ENCODE measurements around the gene SLC6A17.

Gene SLC6A17

DNA sequence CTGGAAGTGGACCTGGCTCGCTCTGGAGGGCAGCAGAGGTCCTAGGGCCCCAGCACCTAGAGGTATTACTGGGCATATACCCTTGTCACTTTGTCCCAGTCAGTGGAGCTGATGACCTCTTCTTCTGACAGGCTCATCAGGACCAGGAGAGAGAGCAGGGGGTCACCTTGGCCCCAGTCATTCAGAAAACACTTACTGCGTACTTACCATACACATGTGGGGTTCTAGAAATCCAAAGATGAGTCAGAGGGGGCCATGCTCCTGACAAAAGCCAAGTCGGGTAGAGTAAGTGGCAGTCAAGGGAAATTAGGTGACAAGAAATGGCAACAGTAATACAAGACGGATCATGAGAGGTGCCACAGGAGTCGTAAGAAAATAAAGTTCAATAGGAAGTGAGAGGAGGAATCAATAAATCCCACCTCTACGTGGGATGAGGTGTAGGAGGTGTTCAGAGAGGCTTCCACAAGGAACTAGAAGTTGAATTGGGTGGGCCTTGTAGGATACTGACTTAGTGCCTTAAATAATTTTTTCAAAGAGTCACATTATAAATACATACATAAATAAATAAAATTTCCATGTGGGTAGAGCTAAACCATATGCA lies 66.7 kb downstream of the SLC6A17 start:
- H3K27ac ChIP-seq: no peak overlapping the region
- no peak for TF ChIP-seq CTCF (IDR thresholded peaks at IDR 0.05)
- H3K36me3 ChIP-seq: no peaks in the 10 kb centered on the region
- H3K4me3 ChIP-seq (ENCODE audit: low read depth in 1 of 2, low read length in 1 of 2): no peak overlapping the region
- peaks cover 32% of the 10 kb centered on the region for H3K27me3 ChIP-seq
- H3K4me1 ChIP-seq (ENCODE audit: control insufficient read depth in 1 of 2, insufficient read depth in 1 of 2, low read depth in 1 of 2, low read length in 1 of 2): peaks cover 6 to 9% of the 10 kb centered on the region in 2 experiments
- no peaks in the 10 kb centered on the region for H3K9me3 ChIP-seq

DNA sequence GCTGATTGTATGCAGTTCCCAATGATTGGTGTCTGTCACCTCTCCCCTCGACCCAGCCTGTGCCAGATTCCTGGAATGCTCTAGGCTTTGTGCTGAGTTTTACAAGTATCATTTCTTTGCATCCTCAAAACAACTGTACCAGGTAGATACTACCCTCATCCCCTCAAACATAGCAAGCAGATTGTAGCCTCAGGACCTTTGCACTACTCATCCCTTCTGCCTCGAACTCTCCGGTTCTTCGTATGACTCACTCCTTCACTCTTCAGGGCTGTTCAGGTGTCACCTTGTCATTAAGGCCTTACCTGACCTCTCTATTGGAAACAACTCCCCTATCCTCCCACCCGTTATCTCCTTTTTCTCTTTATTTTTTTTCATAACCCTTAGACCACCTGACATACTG lies 67.8 kb downstream of the SLC6A17 start:
- H3K27me3 ChIP-seq: peaks cover 20% of the 10 kb centered on the region
- TF ChIP-seq CTCF (IDR thresholded peaks at IDR 0.05): no peak
- peaks cover 0 to 3% of the 10 kb centered on the region in 2 experiments for H3K4me1 ChIP-seq (ENCODE audit: control insufficient read depth in 1 of 2, insufficient read depth in 1 of 2, low read depth in 1 of 2, low read length in 1 of 2)

GRCh38 chr1:110218739-110219138 lies 68.4 kb downstream of the SLC6A17 start:
- no peaks in the 10 kb centered on the region for H3K4me1 ChIP-seq (ENCODE audit: control insufficient read depth in 1 of 2, insufficient read depth in 1 of 2, low read depth in 1 of 2, low read length in 1 of 2)
- no peak overlapping the region for H3K4me3 ChIP-seq (ENCODE audit: low read depth in 1 of 2, low read length in 1 of 2)
- peaks cover 8% of the 10 kb centered on the region for H3K36me3 ChIP-seq
- no peak overlapping the region for H3K27ac ChIP-seq
- no peak for TF ChIP-seq CTCF (IDR thresholded peaks at IDR 0.05)
- H3K9me3 ChIP-seq: no peaks in the 10 kb centered on the region
- H3K27me3 ChIP-seq: peaks cover 14% of the 10 kb centered on the region

More for the DNA sequence above, 67.8 kb downstream of the SLC6A17 start:
- peaks cover 2% of the 10 kb centered on the region for H3K36me3 ChIP-seq
- no peak overlapping the region for H3K4me3 ChIP-seq (ENCODE audit: low read depth in 1 of 2, low read length in 1 of 2)
- no peaks in the 10 kb centered on the region for H3K9me3 ChIP-seq
- no peak overlapping the region for H3K27ac ChIP-seq

GRCh38 chr1:110220324-110220723 lies 70.0 kb downstream of the SLC6A17 start:
- peaks cover 9% of the 10 kb centered on the region for H3K36me3 ChIP-seq
- H3K4me3 ChIP-seq (ENCODE audit: low read depth in 1 of 2, low read length in 1 of 2): no peak overlapping the region
- H3K27ac ChIP-seq: no peak overlapping the region
- no peaks in the 10 kb centered on the region for H3K27me3 ChIP-seq
- no peak for TF ChIP-seq CTCF (IDR thresholded peaks at IDR 0.05)
- no peaks in the 10 kb centered on the region for H3K4me1 ChIP-seq (ENCODE audit: control insufficient read depth in 1 of 2, insufficient read depth in 1 of 2, low read depth in 1 of 2, low read length in 1 of 2)
- no peaks in the 10 kb centered on the region for H3K9me3 ChIP-seq

DNA sequence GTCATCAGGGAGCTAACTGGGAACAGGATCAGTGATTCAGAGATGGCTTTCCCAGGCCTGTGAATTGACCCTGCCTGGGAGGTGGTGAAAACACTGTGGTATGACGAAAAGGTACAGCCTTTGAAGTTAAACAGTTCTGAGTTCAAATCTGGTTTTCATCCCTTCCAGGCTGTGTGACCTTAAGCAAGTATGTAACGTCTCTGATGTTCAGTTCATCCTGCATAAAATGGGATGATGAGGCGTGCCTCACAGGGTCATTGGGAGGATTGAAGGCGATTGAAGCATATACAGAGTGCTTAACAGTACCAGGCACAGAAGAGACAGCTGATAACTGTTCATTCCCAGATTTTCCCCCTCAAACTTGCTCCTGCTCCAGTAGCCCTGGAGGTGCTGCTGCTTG lies 70.8 kb downstream of the SLC6A17 start:
- H3K27me3 ChIP-seq: no peaks in the 10 kb centered on the region
- H3K36me3 ChIP-seq: peaks cover 9% of the 10 kb centered on the region
- H3K4me3 ChIP-seq (ENCODE audit: low read depth in 1 of 2, low read length in 1 of 2): no peak overlapping the region
- TF ChIP-seq CTCF (IDR thresholded peaks at IDR 0.05): no peak
- H3K4me1 ChIP-seq (ENCODE audit: control insufficient read depth in 1 of 2, insufficient read depth in 1 of 2, low read depth in 1 of 2, low read length in 1 of 2): no peaks in the 10 kb centered on the region
- no peak overlapping the region for H3K27ac ChIP-seq
- H3K9me3 ChIP-seq: no peaks in the 10 kb centered on the region
